ENCODE measurements around the gene ZCRB1.
"Not testable (repeated sequence)": the region's sequence is repeated elsewhere in the genome, so short reads cannot be mapped to it uniquely, and the experiment has no call there.

The ZCRB1 gene

GRCh38 chr12:42325653-42326474 lies at the start of gene ZCRB1, which contains the start of gene PPHLN1:
ZCRB1 (minus strand) TSS chr12:42326094; CDS start chr12:42324102, 1,992 bp downstream.
PPHLN1 (plus strand) TSS chr12:42326167; CDS start chr12:42335903, 9,736 bp downstream.
- in situ Hi-C loops (cut with MboI; ENCODE audit: low sequenced_read_pairs), result loop anchor here (25.0 kb wide), 1 partner anchor 189 kb away; the partner anchor contains the start of gene GXYLT1

- in situ Hi-C loops (cut with MboI; ENCODE audit: low sequenced_read_pairs), result no loop called here
Observed at GRCh38 chr12:42373669-42374068, 47.8 kb upstream of the ZCRB1 start.

GRCh38 chr12:42372154-42372791 lies 46.4 kb upstream of the ZCRB1 start:
- in situ Hi-C loops (cut with MboI; ENCODE audit: low sequenced_read_pairs), result no loop called here

GRCh38 chr12:42370013-42370412 lies 44.1 kb upstream of the ZCRB1 start:
- in situ Hi-C loops (cut with MboI; ENCODE audit: low sequenced_read_pairs), result no loop called here

- in situ Hi-C loops (cut with MboI; ENCODE audit: low sequenced_read_pairs), result no loop called here
Observed at GRCh38 chr12:42365486-42365885, 39.6 kb upstream of the ZCRB1 start.

- in situ Hi-C loops (cut with MboI; ENCODE audit: low sequenced_read_pairs), result no loop called here
Observed at GRCh38 chr12:42364692-42365091, 38.8 kb upstream of the ZCRB1 start.

- in situ Hi-C loops (cut with MboI; ENCODE audit: low sequenced_read_pairs), result no loop called here
Observed at GRCh38 chr12:42362647-42363260, 36.9 kb upstream of the ZCRB1 start.

- in situ Hi-C loops (cut with MboI; ENCODE audit: low sequenced_read_pairs), result no loop called here
Observed at GRCh38 chr12:42361909-42362646, 36.2 kb upstream of the ZCRB1 start.

GRCh38 chr12:42360747-42361403 lies 35.0 kb upstream of the ZCRB1 start:
- in situ Hi-C loops (cut with MboI; ENCODE audit: low sequenced_read_pairs), result no loop called here

GRCh38 chr12:42356344-42356743 lies 30.4 kb upstream of the ZCRB1 start:
- in situ Hi-C loops (cut with MboI; ENCODE audit: low sequenced_read_pairs), result no loop called here

- in situ Hi-C loops (cut with MboI; ENCODE audit: low sequenced_read_pairs), result not testable (repeated sequence)
Observed at GRCh38 chr12:42350021-42350407, 24.1 kb upstream of the ZCRB1 start.

GRCh38 chr12:42349119-42350020 lies 23.5 kb upstream of the ZCRB1 start:
- in situ Hi-C loops (cut with MboI; ENCODE audit: low sequenced_read_pairs), result loop anchor here (25.0 kb wide), 1 partner anchor 212 kb away; the partner anchor contains the start of gene GXYLT1

- in situ Hi-C loops (cut with MboI; ENCODE audit: low sequenced_read_pairs), result loop anchor here (25.0 kb wide), 1 partner anchor 209 kb away; the partner anchor contains the start of gene GXYLT1
Observed at GRCh38 chr12:42346403-42347002, 20.6 kb upstream of the ZCRB1 start.

GRCh38 chr12:42343721-42344120 lies 17.8 kb upstream of the ZCRB1 start:
- in situ Hi-C loops (cut with MboI; ENCODE audit: low sequenced_read_pairs), result loop anchor here (25.0 kb wide), 1 partner anchor 206 kb away; the partner anchor contains the start of gene GXYLT1

- in situ Hi-C loops (cut with MboI; ENCODE audit: low sequenced_read_pairs), result loop anchor here (25.0 kb wide), 1 partner anchor 205 kb away; the partner anchor contains the start of gene GXYLT1
Observed at GRCh38 chr12:42342028-42342427, 16.1 kb upstream of the ZCRB1 start.

GRCh38 chr12:42338280-42338679 lies 12.4 kb upstream of the ZCRB1 start:
- in situ Hi-C loops (cut with MboI; ENCODE audit: low sequenced_read_pairs), result loop anchor here (25.0 kb wide), 1 partner anchor 201 kb away; the partner anchor contains the start of gene GXYLT1

- in situ Hi-C loops (cut with MboI; ENCODE audit: low sequenced_read_pairs), result loop anchor here (25.0 kb wide), 1 partner anchor 199 kb away; the partner anchor contains the start of gene GXYLT1
Observed at GRCh38 chr12:42336286-42336685, 10.4 kb upstream of the ZCRB1 start.

Data from HL-60/S4 treated with phorbol 12-myristate 13-acetate at 8.2 ng/mL for 4 days and 3 days (cell line).